ENCODE measurements around the gene GUK1.

GRCh38 chr1:228159008-228159665 lies 19.1 kb downstream of the GUK1 start:
- TF ChIP-seq POLR2A (IDR thresholded peaks at IDR 0.05; ENCODE audit: low read depth, low read length) (no peak), POLR2AphosphoS5 (IDR thresholded peaks at IDR 0.05; ENCODE audit: low read depth, low read length) (no peak)
